ENCODE results near the gene SEZ6L2. TPM values are rescaled to one million over a fixed set of nuclear protein-coding genes. Genes with fewer than 3 reads are reported as not detected.
"Not testable (repeated sequence)": the region's sequence is repeated elsewhere in the genome, so short reads cannot be mapped to it uniquely, and the experiment has no call there.

Gene SEZ6L2
- total RNA-seq, 2 experiments from 2014 or later: not detected

DNA sequence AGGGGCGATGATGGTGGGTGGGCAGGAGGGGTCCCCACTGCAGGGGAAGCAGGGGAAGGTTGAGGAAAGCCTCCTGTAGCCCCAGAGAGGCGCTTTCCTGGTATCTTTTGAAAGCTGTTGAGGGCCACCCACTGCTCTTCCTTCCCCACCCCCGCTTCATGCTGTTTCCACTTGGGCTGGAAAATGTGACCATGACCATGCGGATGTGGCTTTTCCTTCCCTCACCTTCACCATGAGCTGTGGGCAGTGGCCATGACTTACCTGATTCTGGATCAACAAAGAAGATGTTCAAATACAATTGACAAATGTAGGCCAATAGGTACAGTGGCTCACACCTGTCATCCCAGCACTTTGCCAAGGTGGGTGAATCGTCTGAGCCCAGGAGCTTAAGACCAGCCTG is 65.3 kb downstream of the SEZ6L2 start:
- Mint-ChIP-seq H3K4me1 (peaks cover 8% of the 10 kb centered on the region), H3K4me3 (no peak overlapping the region), H3K36me3 (peaks cover 28% of the 10 kb centered on the region), H3K9me3 (no peaks in the 10 kb centered on the region), H3K27me3 (no peaks in the 10 kb centered on the region), H3K27ac (peak overlapping the region; percentile 48)
- POLR2A ChIA-PET: interaction anchor here (0.7 kb wide), 1 partner anchor 1205 kb away, joined by 4 read pairs; no protein-coding TSS in a partner anchor
- no peak for DNase-seq
- no peak for ATAC-seq (ENCODE audit: low read depth)

DNA sequence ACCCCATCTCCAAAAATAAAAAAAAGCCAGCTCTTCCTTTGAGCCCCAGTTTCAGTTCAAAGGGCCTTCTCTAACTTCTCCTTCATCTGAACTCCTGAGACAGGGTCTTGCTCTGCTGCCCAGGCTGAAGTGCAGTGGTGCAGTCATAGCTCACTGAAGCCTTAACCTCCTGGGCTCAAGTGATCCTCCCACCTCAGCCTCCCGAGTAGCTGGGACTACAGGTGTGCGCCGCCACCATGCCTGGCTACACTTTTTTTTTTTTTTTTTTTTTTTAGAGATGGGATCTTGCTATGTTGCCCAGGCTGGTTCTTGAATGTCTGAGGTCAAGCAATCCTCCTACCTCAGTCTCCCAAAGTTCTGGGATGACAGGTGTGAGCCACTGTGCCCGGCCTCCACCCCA is 66.1 kb downstream of the SEZ6L2 start:
- not testable (repeated sequence) for H3K4me3 Mint-ChIP-seq; ATAC-seq (ENCODE audit: low read depth); DNase-seq; H3K9me3 Mint-ChIP-seq; H3K4me1 Mint-ChIP-seq; H3K27me3 Mint-ChIP-seq; H3K27ac Mint-ChIP-seq
- POLR2A ChIA-PET: interaction anchor here (0.6 kb wide), 1 partner anchor 23 kb away, joined by 3 read pairs; no protein-coding TSS in a partner anchor
- H3K36me3 Mint-ChIP-seq: peaks cover 28% of the 10 kb centered on the region

DNA sequence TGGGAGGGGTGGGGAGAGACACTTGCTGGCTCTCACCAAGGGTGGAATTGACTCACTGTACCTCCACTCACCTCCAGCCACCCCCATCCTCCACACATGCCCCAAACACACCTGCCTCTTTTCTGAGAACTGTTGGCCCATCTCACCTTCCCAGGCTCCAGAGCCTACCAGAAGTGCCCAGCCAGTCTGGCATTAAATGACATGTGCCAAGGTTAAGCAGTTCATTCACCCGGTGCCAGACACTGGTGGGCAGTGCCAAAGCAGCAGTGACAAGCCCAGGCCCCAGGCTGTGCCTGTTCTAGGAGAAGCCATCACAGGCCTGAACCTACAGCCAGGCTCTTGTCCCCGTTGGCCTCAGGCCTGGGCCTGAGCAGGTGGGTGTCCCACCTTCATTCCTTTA is 67.9 kb downstream of the SEZ6L2 start:
- H3K4me3 Mint-ChIP-seq: no peak overlapping the region
- POLR2A ChIA-PET: no interaction called here
- no peak overlapping the region for H3K27ac Mint-ChIP-seq
- H3K4me1 Mint-ChIP-seq: peaks cover 20% of the 10 kb centered on the region
- peaks cover 24% of the 10 kb centered on the region for H3K36me3 Mint-ChIP-seq
- DNase-seq (no peak), ATAC-seq (ENCODE audit: low read depth) (no peak)
- no peaks in the 10 kb centered on the region for H3K27me3 Mint-ChIP-seq
- no peaks in the 10 kb centered on the region for H3K9me3 Mint-ChIP-seq

DNA sequence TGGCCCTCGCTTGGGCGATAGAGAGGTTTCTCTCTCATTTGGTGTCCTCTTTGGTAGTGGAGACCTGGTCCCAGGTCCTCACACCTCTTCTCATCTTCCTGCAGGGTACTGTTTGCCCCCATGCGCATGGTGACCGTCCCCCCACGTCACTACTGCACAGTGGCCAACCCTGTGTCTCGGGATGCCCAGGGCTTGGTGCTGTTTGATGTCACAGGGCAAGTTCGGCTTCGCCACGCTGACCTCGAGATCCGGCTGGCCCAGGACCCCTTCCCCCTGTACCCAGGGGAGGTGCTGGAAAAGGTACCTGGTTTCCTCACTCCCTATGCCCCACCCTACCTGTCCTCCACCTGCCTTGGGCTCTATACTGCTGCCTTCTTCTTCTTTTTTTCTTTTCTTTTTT is 68.6 kb downstream of the SEZ6L2 start:
- no peaks in the 10 kb centered on the region for H3K9me3 Mint-ChIP-seq
- ATAC-seq (ENCODE audit: low read depth) (no peak), DNase-seq (no peak)
- no peak overlapping the region for H3K27ac Mint-ChIP-seq
- peaks cover 25% of the 10 kb centered on the region for H3K4me1 Mint-ChIP-seq
- H3K36me3 Mint-ChIP-seq: peaks cover 23% of the 10 kb centered on the region
- POLR2A ChIA-PET: no interaction called here
- no peak overlapping the region for H3K4me3 Mint-ChIP-seq
- H3K27me3 Mint-ChIP-seq: no peaks in the 10 kb centered on the region

DNA sequence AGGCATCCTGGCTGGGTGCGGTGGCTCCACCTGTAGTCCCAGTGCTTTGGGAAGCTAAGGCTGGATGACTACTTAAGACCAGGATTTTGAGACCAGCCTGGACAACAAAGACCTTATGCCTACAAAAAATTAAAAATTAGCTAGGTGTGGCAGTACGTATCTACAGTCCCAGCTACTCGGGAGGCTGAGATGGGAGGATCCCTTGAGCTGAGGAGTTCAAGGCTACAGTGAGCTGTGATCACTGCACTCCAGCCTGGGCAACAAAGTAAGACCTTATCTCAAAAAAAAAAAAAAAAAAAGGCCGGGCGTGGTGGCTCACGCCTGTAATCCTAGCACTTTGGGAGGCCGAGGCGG is 73.0 kb downstream of the SEZ6L2 start:
- peaks cover 46% of the 10 kb centered on the region for H3K4me1 Mint-ChIP-seq
- H3K27ac Mint-ChIP-seq: peak overlapping the region; percentile 93
- ATAC-seq (ENCODE audit: low read depth) (no peak), DNase-seq (no peak)
- H3K36me3 Mint-ChIP-seq: peaks cover 9% of the 10 kb centered on the region
- peak overlapping the region; percentile 86 for H3K4me3 Mint-ChIP-seq
- H3K9me3 Mint-ChIP-seq: no peaks in the 10 kb centered on the region
- POLR2A ChIA-PET: interaction anchor here (0.6 to 4.3 kb wide), 11 partner anchors 9 to 544 kb away, joined by 3 to 32 read pairs (median 4); partner anchors contain the start of genes PAGR1 and TBC1D10B
- no peaks in the 10 kb centered on the region for H3K27me3 Mint-ChIP-seq

DNA sequence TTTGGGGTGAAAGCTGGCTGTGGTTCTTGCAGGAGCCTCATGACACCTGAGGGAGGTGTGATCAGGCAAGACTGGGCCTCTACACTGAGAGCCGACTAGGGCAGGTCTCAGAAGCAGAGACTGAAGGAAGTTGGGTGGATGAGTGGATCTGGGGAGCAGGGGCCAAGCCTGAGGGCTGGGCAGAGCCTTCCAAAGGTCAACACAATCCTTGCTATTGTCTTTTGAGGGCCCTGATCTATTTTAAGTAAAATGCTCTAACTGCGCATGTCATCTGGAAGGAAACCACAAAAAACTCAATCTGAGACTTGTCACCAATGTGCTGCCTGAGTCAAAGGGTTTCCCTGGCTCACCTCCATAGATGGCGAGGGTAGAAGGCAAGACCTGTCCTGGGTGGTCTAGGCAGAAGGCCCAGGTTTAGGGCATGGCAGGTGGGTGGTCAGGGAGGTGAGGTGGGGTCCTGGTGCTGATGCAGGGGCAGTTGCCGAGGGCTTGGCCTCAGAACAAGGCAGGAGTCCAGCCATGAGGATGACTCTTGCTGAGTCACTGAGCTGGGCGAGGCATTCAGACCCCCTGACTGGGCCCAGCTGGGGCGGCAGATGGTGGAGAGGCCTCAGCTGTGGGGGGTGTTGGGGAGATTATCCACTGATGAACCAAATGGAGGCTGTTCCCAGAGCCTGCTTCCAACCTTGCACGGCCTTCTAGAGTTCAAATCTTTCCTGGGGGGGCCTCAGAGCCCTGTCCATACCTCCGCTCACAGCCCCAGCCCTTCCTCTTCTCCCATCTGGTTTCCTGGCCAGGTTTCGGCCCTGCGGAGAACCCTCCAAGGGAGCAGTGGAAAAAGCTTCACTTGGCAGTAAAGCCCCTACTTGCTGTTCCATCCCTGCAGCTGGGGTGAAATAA is 74.0 kb downstream of the SEZ6L2 start:
- Mint-ChIP-seq H3K4me3 (peak overlapping the region; percentile 69), H3K9me3 (no peaks in the 10 kb centered on the region), H3K36me3 (peaks cover 10% of the 10 kb centered on the region), H3K4me1 (peaks cover 45% of the 10 kb centered on the region), H3K27ac (peak overlapping the region; percentile 83), H3K27me3 (no peaks in the 10 kb centered on the region)
- DNase-seq: peak; percentile 47
- POLR2A ChIA-PET: interaction anchor here (0.6 to 4.3 kb wide), 6 partner anchors 8 to 23 kb away, joined by 3 to 32 read pairs (median 6); partner anchors contain the start of gene PAGR1
- peak; percentile 35 for ATAC-seq (ENCODE audit: low read depth)

DNA sequence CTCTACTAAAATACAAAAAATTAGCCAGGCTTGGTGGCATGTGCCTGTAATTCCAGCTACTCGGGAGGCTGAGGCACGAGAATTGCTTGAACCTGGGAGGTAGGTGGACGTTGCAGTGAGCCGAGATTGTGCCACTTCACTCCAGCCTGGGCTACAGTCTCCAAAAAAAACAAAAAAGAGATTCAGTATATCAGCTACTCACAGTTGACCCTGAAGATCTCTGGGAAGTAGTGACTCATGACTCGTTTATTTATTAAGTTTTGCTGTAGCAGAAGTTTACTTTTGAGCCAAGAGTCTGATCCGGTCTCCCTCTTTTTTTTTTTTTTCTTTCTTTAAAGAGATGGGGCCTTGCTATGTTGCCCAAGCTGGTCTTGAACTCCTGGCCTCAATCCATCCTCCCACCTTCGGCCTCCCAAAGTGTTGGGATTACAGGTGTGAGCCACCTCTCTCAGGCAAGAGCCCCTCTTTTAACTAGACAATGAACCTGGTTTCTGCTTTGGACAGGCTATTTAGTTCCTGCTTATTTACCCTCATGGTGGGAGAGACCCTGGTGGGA is 74.7 kb downstream of the SEZ6L2 start:
- peak overlapping the region; percentile 69 for H3K4me3 Mint-ChIP-seq
- POLR2A ChIA-PET: interaction anchor here (0.8 to 4.3 kb wide), 4 partner anchors 7 to 499 kb away, joined by 3 to 32 read pairs (median 5); partner anchors contain the start of gene PAGR1

DNA sequence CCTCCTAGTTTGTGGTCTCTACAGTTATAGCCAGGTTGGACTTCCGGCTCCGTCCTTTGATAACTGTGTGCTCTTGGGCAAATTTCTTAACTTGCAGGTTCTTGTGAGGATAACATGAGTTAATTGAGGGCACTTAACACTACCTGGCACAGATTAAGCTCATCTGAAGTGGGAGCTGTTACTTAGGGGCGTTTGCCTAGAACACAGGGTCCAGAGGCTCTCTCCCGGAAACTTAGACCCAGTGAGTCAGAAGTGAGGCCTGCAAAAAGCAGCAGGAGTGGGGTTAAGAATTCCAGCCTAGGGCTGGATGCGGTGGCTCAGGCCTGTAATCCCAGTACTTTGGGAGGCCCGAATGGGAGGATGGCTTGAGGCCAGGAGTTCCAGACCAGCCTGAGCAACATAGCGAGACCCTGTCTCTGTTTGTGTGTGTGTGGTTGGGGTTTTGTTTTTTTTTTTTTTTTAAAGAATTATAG is 77.7 kb downstream of the SEZ6L2 start:
- Mint-ChIP-seq H3K4me1 (peaks cover 51% of the 10 kb centered on the region), H3K4me3 (peak overlapping the region; percentile 96), H3K36me3 (peaks cover 30% of the 10 kb centered on the region), H3K27ac (peak overlapping the region; percentile 86), H3K9me3 (no peaks in the 10 kb centered on the region), H3K27me3 (no peaks in the 10 kb centered on the region)
- POLR2A ChIA-PET: interaction anchor here (0.5 to 4.0 kb wide), 12 partner anchors 10 to 813 kb away, joined by 3 to 43 read pairs (median 6); partner anchors contain the start of genes KCTD13, KIF22, MAZ and TMEM219
- ATAC-seq (ENCODE audit: low read depth) (no peak), DNase-seq (no peak)

More for the DNA sequence above, 74.7 kb downstream of the SEZ6L2 start:
- ATAC-seq (ENCODE audit: low read depth): no peak
- Mint-ChIP-seq H3K27ac (peak overlapping the region; percentile 83), H3K27me3 (no peaks in the 10 kb centered on the region), H3K4me1 (peaks cover 46% of the 10 kb centered on the region), H3K36me3 (peaks cover 11% of the 10 kb centered on the region), H3K9me3 (no peaks in the 10 kb centered on the region)
- DNase-seq: no peak

Other genes starting within 250 kb of the SEZ6L2 start
- gene SPN, start 236.3 kb downstream of the SEZ6L2 start, total RNA-seq: 100 to 1,000 TPM; 255 to 263 TPM
- gene QPRT, start 220.4 kb downstream of the SEZ6L2 start, total RNA-seq: 10 to 100 TPM in 1 of 2 experiments, 1 to 10 TPM in 1; 7.4 to 10.0 TPM
- gene C16orf54, start 153.6 kb downstream of the SEZ6L2 start, total RNA-seq: 10 to 100 TPM; 84.2 to 88.0 TPM
- gene ZG16, start 121.3 kb downstream of the SEZ6L2 start, total RNA-seq: not detected
- gene KIF22, start 108.8 kb downstream of the SEZ6L2 start, total RNA-seq: 100 to 1,000 TPM; 191 to 199 TPM
- 100 to 1,000 TPM; 395 to 418 TPM for gene MAZ, start 93.0 kb downstream of the SEZ6L2 start, total RNA-seq
- 1 to 10 TPM; 2.2 to 2.3 TPM for gene PRRT2, start 87.4 kb downstream of the SEZ6L2 start, total RNA-seq
- gene PAGR1, start 83.4 kb downstream of the SEZ6L2 start, total RNA-seq: 10 to 100 TPM; 29.8 to 34.3 TPM
- 100 to 1,000 TPM; 130 to 136 TPM for gene MVP, start 79.1 kb downstream of the SEZ6L2 start, total RNA-seq
- 10 to 100 TPM; 65.0 to 74.7 TPM for gene CDIPT, start 36.3 kb downstream of the SEZ6L2 start, total RNA-seq
- under 1 TPM in 1 of 2 experiments, not detected in 1; 0.42 TPM for gene ASPHD1, start 938 bp upstream of the SEZ6L2 start, total RNA-seq
- 10 to 100 TPM; 49.7 to 50.0 TPM for gene KCTD13, start 26.7 kb upstream of the SEZ6L2 start, total RNA-seq
- gene TMEM219, start 62.5 kb upstream of the SEZ6L2 start, total RNA-seq: 10 to 100 TPM; 67.8 to 74.5 TPM
- gene TAOK2, start 74.3 kb upstream of the SEZ6L2 start, total RNA-seq: 10 to 100 TPM; 51.6 to 53.4 TPM
- 10 to 100 TPM; 35.1 to 37.3 TPM for gene HIRIP3, start 96.1 kb upstream of the SEZ6L2 start, total RNA-seq
- 100 to 1,000 TPM; 113 to 118 TPM for gene INO80E, start 96.7 kb upstream of the SEZ6L2 start, total RNA-seq
- gene DOC2A, start 111.5 kb upstream of the SEZ6L2 start, total RNA-seq: not detected
- not detected for gene C16orf92, start 123.6 kb upstream of the SEZ6L2 start, total RNA-seq
- 1 to 10 TPM; 3.9 to 5.5 TPM for gene TLCD3B, start 131.7 kb upstream of the SEZ6L2 start, total RNA-seq
- gene ALDOA, start 166.2 kb upstream of the SEZ6L2 start, total RNA-seq: 1,000 to 10,000 TPM; 1,486 to 1,632 TPM
- 100 to 1,000 TPM; 123 to 133 TPM for gene PPP4C, start 176.4 kb upstream of the SEZ6L2 start, total RNA-seq
- gene TBX6, start 192.4 kb upstream of the SEZ6L2 start, total RNA-seq: 1 to 10 TPM; 2.4 to 3.0 TPM
- 100 to 1,000 TPM; 135 to 139 TPM for gene YPEL3, start 196.7 kb upstream of the SEZ6L2 start, total RNA-seq
- gene GDPD3, start 214.0 kb upstream of the SEZ6L2 start, total RNA-seq: 10 to 100 TPM; 14.3 to 18.6 TPM
- 10 to 100 TPM; 77.6 to 81.4 TPM for gene MAPK3, start 223.7 kb upstream of the SEZ6L2 start, total RNA-seq

Data from activated naive CD8-positive, alpha-beta T cell treated with anti-CD3 and anti-CD28 coated beads, Interleukin-2, amount 10 ng/mL, durations not matched to agents 7 days and 5 days (primary cell).